A673 (cell line): Measurements from ENCODE around the gene MCM10. TPM values are rescaled to one million over a fixed set of nuclear protein-coding genes. Genes with fewer than 3 reads are reported as not detected.

Experiments
- BruUV-seq: library from RNA; stranded (reverse); fragments of 400-500 nt; replicated peaks from 2 replicates; lab custom pipeline; 2021; lab: Mats Ljungman, UMichigan
- CTCF ChIA-PET: fragments of 300-600 bp; sonication (Branson Sonifier 250); formaldehyde crosslinking; loops from one replicate; lab custom pipeline; 2022; ENCODE audit warnings: antibody characterized with exemption; lab: Charles Lee
- POLR2A ChIA-PET: fragments of 300-600 bp; sonication (Branson Sonifier 250); formaldehyde crosslinking; loops from one replicate; lab custom pipeline; 2022; ENCODE audit warnings: antibody characterized with exemption; ENCODE audit not compliant: low non-redundant PET; lab: Charles Lee
- DNase-seq: peaks from one replicate; pipeline ENCODE4 v3.0.0-alpha.2; 2015; ENCODE audit warnings: low spot score
- H3K27ac ChIP-seq: fragments of 200-600 bp; sonication (generic); 2 replicates; pipeline ENCODE4 v1.5.1; 2016; ENCODE audit warnings: mixed run types, low read depth, mild to moderate bottlenecking, mixed read lengths, antibody characterized with exemption, low read length; ENCODE audit not compliant: poor library complexity, severe bottlenecking
- H3K27me3 ChIP-seq: fragments of 200-600 bp; sonication (generic); replicated peaks from 2 replicates; pipeline ENCODE4 v1.6.1; 2017; ENCODE audit warnings: mixed run types, low read depth, mild to moderate bottlenecking, mixed read lengths, antibody characterized with exemption, low read length; ENCODE audit not compliant: insufficient read depth, poor library complexity
- H3K36me3 ChIP-seq: fragments of 200-600 bp; sonication (generic); 2 replicates; pipeline ENCODE4 v1.6.1; 2016; ENCODE audit warnings: mixed run types, mild to moderate bottlenecking, mixed read lengths, antibody characterized with exemption, low read length; ENCODE audit not compliant: insufficient read depth, poor library complexity, severe bottlenecking
- H3K4me1 ChIP-seq: fragments of 200-600 bp; sonication (generic); 2 replicates; pipeline ENCODE4 v1.6.1; 2017; ENCODE audit warnings: mixed run types, mild to moderate bottlenecking, mixed read lengths, antibody characterized with exemption, low read length; ENCODE audit not compliant: insufficient read depth, poor library complexity, severe bottlenecking
- H3K4me3 ChIP-seq: fragments of 200-600 bp; sonication (generic); 2 replicates; pipeline ENCODE4 v1.5.1; 2016; ENCODE audit warnings: low read depth, mixed run types, mild to moderate bottlenecking, mixed read lengths, low read length; ENCODE audit not compliant: poor library complexity, severe bottlenecking
- H3K9me3 ChIP-seq: fragments of 200-600 bp; sonication (generic); 2 replicates; pipeline ENCODE4 v1.6.1; 2016; ENCODE audit warnings: mixed run types, low read depth, mild to moderate bottlenecking, mixed read lengths, antibody characterized with exemption, low read length; ENCODE audit not compliant: poor library complexity, severe bottlenecking
- EZH2 ChIP-seq: fragments of 200-600 bp; sonication (generic); IDR thresholded peaks from 2 replicates; pipeline ENCODE4 v1.6.1; 2017; ENCODE audit warnings: borderline replicate concordance, low read depth, mild to moderate bottlenecking, mixed read lengths, antibody characterized with exemption, low read length; ENCODE audit not compliant: poor library complexity, severe bottlenecking
- intact Hi-C: fragments of 100-400 bp; cut with micrococcal nuclease; formaldehyde crosslinking; loops from one replicate; pipeline ENCODE4 v1.10.0; 2022; ENCODE audit not compliant: unreplicated experiment
- total RNA-seq: library from RNA; stranded (reverse); gene quantifications from 2 replicates; pipeline ENCODE4 v1.2.3, GENCODE V29; 2021
- TF ChIP-seq, protein P1 (sequence below): fragments of 300-800, 200-600 bp; sonication (generic); conservative IDR thresholded peaks from 2 replicates; pipeline ENCODE4 v1.5.1; 2017; ENCODE audit warnings: low read depth, mild to moderate bottlenecking, antibody characterized with exemption, low read length, moderate library complexity, mixed read lengths

Gene MCM10
- total RNA-seq, 1 experiment from 2014 or later = 97.5 TPM

DNA sequence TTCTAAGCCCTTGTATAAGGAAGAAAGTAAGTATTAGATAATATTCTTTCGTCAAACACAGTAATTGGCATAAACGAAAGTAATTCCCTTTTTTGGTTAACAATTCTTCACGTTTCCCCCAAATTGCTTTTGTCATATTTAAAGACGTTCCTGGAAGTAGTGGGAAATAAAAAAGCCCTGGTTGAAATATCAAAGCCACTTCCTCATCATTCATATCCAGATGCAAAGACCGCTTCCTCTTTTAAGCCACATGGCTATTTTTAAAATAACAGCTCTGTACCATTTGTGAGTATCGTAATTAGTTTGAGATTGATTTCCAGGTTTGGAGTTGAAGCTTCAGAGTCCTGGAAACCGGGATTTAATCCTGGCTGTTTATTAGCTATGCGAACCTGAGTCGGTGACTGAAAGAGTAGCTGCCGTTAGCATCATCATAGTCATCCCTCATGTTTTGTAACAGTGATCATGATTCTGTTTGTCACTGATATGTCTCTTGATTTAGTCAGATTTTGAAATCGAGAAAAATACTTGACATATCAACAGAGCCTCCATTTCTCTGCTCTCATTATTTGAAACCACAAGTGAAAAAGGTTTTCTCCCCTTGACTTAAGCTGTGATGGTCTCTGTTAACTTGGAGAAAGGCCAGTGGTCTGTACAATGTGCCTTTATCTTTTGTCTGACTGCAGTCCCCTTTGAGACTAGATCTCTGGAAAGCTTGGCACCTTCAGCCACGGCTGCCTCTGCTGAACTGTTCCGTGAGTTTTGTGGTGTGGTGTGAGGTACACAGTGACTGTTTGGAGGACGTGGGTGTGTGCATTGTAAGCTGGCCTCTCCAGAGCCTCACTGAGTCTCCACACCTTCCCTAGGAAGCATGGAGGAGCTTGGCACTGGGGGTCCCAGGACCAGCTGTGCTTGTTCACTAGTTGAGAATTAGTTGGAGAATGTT lies 43.2 kb upstream of the MCM10 start:
- no peak for DNase-seq
- no peaks in the 10 kb centered on the region for H3K27me3 ChIP-seq
- BruUV-seq = no TSS peak
- ChIA-PET POLR2A (no interaction called here), CTCF (interaction anchor here (0.6 kb wide), 1 partner anchor 12 kb away, joined by 6 read pairs; no protein-coding TSS in a partner anchor)
- TF ChIP-seq EZH2 = no peak
- TF ChIP-seq, protein P1, sequence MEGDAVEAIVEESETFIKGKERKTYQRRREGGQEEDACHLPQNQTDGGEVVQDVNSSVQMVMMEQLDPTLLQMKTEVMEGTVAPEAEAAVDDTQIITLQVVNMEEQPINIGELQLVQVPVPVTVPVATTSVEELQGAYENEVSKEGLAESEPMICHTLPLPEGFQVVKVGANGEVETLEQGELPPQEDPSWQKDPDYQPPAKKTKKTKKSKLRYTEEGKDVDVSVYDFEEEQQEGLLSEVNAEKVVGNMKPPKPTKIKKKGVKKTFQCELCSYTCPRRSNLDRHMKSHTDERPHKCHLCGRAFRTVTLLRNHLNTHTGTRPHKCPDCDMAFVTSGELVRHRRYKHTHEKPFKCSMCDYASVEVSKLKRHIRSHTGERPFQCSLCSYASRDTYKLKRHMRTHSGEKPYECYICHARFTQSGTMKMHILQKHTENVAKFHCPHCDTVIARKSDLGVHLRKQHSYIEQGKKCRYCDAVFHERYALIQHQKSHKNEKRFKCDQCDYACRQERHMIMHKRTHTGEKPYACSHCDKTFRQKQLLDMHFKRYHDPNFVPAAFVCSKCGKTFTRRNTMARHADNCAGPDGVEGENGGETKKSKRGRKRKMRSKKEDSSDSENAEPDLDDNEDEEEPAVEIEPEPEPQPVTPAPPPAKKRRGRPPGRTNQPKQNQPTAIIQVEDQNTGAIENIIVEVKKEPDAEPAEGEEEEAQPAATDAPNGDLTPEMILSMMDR = no peak
- H3K9me3 ChIP-seq = no peaks in the 10 kb centered on the region
- intact Hi-C loops = no loop called here
- H3K36me3 ChIP-seq = peaks cover under 1% of the 10 kb centered on the region
- no peak overlapping the region for H3K27ac ChIP-seq
- H3K4me3 ChIP-seq = no peak overlapping the region
- H3K4me1 ChIP-seq = no peaks in the 10 kb centered on the region

DNA sequence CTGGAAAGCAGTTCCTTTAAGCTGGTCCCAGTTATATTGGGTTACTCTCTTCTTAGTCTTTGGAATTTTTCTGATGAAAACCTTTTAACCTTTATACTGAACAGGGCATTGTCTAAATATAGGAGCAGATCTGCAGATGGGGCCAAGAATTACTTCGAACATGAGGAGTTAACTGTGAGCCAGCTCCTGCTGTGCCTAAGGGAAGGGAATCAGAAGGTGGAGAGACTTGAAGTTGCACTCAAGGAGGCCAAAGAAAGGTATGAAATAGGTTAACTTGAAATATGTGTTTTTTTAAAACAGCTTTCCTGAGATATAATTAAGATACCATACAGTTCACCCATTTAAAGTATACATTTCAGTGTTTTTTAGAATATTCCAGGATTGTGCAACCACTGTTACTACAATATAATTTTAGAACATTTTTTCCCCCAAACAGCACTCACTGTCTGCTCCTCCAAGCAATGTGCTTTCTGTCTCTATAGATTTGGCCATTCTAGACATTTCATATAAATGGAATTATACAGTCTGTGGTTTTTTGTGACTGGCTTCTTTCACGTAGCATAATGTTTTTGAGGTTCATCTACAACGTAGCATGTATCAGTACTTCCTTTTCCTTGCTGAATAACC lies 42.5 kb upstream of the MCM10 start:
- Histone ChIP-seq H3K36me3 (peaks cover 4% of the 10 kb centered on the region), H3K4me1 (no peaks in the 10 kb centered on the region), H3K27ac (no peak overlapping the region), H3K27me3 (no peaks in the 10 kb centered on the region), H3K9me3 (no peaks in the 10 kb centered on the region), H3K4me3 (no peak overlapping the region)
- ChIA-PET POLR2A (no interaction called here), CTCF (no interaction called here)
- TF ChIP-seq, protein P1 = no peak
- DNase-seq = no peak
- BruUV-seq = no TSS peak
- intact Hi-C loops = no loop called here

DNA sequence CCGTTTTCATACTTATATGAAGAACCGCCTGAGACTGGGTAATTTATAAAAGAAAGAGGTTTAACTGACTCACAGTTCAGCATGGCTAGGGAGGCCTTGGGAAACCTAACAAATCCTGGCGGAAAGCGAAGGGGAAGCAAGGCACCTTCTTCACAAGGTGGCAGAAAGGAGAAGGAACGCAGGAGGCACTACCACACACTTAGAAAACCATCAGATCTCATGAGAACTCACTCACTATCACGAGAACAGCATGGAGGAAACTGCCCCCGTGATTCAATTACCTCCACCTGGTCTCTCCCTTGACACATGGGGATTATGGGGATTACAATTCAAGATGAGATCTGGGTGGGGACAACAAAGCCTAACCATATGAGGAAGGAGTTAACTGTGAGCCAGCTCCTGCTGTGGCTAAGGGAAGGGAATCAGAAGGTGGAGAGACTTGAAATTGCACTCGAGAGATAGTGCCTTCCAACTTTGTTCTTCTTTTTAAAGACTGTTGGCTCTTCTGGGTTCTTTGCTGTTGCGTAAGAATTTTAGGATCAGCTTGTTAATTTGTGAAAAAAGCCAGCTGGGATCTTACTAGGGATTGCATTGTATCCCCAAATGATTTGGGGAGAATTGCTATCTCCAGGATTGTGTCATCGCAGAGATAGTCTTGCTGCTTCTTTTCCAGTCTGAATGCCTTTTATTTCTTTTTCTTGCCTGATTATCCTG lies 40.4 kb upstream of the MCM10 start:
- no peak overlapping the region for H3K4me3 ChIP-seq
- no peaks in the 10 kb centered on the region for H3K4me1 ChIP-seq
- no peak for TF ChIP-seq EZH2
- TF ChIP-seq, protein P1 = no peak
- CTCF ChIA-PET = no interaction called here
- DNase-seq = no peak
- H3K27me3 ChIP-seq = no peaks in the 10 kb centered on the region
- H3K27ac ChIP-seq = no peak overlapping the region
- intact Hi-C loops = no loop called here
- no peaks in the 10 kb centered on the region for H3K9me3 ChIP-seq
- POLR2A ChIA-PET = no interaction called here
- no TSS peak for BruUV-seq
- H3K36me3 ChIP-seq = peaks cover 4% of the 10 kb centered on the region
